Activated naive CD4-positive, alpha-beta T cell treated with anti-CD3 and anti-CD28 coated beads, Interleukin-2, amount 50 U/mL, for 16 hours (primary cell): Measurements from ENCODE around the gene HLCS.

Source experiments
- DNase-seq: peaks from one replicate; pipeline ENCODE4 v3.0.0-alpha.2; 2020

The HLCS gene

GRCh38 chr21:36914244-36915013, 52.0 kb downstream of the HLCS start:
- no peak for DNase-seq

DNA sequence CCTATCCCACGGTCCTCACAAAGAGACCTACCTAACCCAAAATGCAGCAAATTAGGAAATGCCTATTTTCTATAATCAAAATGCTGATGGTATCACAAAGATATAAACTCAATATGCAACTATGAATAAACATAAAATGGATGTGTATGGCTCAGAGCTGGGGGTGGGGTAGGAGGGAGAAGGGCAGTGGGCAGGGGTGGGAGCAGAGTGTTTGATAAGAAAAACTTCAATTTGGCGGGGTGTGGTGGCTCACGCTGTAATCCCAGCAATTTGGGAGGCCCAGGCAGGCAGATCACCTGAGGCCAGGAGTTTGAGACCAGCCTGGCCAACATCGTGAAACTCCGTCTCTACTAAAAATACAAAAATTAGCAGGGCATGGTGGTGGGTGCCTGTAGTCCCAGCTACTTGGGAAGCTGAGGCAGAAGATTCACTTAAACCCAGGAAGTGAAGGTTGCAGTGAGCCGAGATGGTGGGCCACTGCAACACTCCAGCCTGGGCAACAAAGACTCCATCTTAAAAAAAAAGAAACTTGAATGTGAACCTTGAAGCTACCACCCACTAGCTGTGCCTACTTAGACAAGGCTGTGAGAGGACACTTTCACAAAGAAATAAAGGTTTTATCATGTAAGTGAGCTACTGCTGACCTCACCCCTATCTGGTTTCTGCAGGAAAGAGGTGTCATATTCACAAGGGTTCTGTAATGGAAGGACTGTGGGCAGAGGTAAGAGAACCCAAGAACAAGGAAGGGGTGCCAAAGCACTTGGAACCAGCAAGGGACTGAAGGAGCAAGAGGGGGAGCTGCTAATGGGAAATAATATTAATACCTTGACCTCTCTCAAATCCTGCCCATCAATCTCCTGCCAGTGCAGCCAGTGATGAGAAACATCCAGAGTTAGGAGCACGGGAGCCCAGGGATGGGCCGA, 53.0 kb downstream of the HLCS start:
- DNase-seq: no peak

DNA sequence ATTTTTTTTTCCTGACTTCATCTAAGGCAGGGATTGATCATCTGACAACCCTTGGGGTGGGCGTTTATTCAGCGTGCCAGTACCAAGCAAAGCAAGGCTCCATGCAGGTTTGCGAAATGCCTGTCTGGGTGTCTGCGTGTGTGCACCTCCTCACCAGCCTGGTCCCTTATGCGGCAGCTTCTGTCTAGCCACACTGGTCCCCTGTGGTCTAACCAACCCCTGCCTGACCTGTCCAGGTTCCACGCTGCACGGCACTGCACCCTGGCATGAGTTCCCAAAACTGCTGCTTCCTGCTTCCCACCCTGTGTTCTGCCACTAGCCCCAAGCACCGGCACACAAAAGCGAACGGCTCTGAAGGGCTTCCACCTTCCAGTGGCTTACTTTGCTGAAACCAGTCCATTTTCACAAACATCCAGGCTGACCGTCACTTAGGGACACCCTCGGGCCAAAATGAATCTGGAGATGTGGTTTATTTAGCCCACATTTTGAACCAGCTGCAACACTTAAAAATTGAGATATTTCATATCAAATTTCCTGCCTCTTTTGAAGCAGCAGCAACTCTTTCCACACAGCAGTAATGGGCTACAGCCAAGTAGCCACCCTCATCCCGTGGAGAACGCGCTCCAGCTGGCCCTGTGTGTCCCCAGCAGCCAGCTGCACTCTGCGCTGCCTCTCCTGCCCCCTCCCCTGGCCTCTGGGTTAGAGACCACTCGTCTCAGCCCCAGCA, 55.7 kb downstream of the HLCS start:
- DNase-seq: no peak

- no peak for DNase-seq
Observed at GRCh38 chr21:36909901-36910561, 56.4 kb downstream of the HLCS start.

DNA sequence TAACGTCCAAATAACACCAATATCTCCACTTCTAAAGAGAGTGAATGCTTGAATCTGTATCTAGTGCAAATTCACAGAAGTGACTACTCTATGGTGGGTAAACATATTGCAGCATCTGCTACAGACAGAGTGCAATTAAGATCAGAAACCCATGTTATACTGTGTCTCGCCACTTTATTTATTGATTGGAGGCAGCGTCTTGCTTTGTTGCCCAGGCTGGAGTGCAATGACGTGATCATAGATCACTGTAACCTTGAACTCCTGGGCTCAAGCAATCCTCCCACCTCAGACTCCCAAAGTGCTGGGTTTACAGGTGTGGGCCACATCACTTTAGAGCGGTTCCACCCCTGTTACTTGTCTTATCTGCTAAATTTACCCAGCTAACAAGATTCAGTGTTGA, 57.0 kb downstream of the HLCS start:
- DNase-seq: no peak

- DNase-seq: no peak
Observed at GRCh38 chr21:36908260-36908908, 58.1 kb downstream of the HLCS start.

GRCh38 chr21:36904093-36904666, 62.3 kb downstream of the HLCS start:
- DNase-seq: no peak

GRCh38 chr21:36902793-36903192, 63.7 kb downstream of the HLCS start:
- no peak for DNase-seq

- DNase-seq: no peak
Observed at GRCh38 chr21:36902331-36902730, 64.1 kb downstream of the HLCS start.

- DNase-seq: no peak
Observed at GRCh38 chr21:36901575-36901974, 64.9 kb downstream of the HLCS start.

GRCh38 chr21:36893581-36893980, 72.9 kb downstream of the HLCS start:
- DNase-seq: no peak

DNA sequence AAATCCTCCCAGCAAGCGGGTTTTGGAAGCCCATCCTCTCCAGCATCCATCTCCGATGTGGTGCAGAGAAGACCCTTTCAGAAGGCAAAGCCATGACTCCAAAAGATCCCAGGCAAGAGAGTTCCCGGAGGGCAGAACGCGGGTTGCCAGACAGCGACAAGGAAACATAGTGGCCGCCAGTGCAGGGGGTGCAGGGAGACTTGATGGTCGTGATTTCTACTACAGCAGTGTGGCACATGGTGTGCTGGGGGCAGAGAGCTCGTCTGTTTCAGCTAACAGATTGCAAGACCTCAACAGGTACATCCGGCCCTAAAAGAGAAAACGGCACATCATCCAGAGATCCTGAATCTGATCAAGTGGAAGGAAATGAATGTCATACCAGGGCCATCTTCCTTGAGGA, 74.3 kb downstream of the HLCS start:
- no peak for DNase-seq

DNA sequence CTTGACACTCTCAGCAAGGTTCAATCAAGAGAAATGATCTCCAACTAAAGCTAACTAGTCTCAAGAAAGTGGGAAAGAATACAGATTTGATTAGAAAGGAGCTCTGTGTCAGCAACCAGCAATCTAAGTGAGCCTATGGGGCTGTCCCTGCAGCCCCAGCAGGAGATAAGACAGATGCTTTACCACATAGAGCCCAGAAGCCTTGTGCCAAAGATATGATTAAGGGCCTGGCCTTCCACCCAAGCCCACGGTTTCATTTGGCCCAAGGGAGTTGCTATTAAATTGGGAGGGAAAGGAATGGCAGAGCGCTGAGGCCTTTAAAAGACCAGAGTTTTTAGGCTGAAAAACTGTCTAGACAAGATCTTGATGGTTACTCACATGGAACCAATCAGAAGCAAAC, 74.8 kb downstream of the HLCS start:
- no peak for DNase-seq

- DNase-seq: no peak
Observed at GRCh38 chr21:36891121-36891520, 75.3 kb downstream of the HLCS start.

GRCh38 chr21:36890086-36890485, 76.4 kb downstream of the HLCS start:
- no peak for DNase-seq

DNA sequence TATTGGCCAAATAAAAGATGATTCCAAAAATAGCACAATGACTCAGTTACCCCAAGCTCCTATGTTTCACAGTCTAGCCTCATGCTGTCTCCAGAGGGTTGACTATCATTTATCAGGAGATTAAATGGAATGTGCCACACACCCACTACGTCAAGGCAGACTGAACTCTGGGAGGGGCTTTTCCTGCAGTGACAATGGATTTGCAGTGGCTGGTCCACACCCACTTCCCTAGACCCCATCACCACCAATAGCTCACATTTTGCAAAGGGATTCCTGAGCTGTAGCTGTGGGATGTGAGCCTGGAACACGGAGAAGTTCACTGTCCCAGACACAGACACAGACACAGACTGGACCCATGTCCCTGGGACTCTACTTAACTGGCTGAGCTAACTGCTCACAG, 77.1 kb downstream of the HLCS start:
- no peak for DNase-seq

GRCh38 chr21:36888466-36888865, 78.0 kb downstream of the HLCS start:
- DNase-seq: no peak

GRCh38 chr21:36887963-36888362, 78.5 kb downstream of the HLCS start:
- no peak for DNase-seq

DNA sequence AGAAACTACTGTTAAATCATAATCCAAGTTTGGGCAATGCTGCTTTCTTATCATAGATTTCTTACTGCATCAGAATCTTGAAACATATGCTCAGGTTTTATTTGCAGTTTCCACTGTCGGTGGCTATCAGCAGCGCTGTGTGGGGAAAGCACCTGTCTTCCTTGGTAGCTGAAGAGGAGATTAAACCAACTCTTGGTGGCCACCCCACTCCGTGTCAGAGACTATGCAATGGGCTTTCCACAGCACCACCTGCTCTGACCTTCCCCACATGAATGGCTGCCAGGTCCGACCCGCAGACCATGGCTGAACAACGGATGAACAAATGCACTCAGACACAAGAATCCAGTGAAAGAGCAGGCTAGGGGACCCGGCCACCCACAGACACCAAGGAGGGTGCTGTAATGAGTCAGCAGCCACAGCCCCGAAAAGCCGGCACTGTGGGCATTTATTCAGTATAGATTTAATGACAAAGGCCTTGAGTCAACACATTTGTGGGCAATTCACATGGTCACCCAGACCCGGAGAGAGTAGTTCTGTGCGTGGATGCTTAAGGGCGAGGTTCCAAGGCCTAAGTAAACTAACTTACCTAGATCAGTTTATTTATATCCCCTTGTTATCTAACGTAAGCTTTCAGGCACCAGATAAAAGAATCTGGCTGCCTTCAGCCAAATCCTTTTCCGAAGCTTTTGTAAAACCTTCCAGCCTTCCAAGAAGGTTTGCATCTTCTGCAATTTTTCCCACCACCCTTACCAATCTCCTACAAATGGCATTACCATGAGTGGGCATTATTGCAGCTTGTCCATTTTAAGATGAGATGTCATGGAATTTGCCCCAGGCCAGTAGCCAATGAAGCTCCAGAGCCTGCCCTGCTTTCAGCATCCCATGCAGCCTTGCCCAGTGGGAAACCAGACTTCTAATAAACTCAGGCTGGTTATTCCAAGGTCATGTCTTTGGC, 82.7 kb downstream of the HLCS start:
- DNase-seq: no peak

- no peak for DNase-seq
Observed at GRCh38 chr21:36882776-36883175, 83.7 kb downstream of the HLCS start.

DNA sequence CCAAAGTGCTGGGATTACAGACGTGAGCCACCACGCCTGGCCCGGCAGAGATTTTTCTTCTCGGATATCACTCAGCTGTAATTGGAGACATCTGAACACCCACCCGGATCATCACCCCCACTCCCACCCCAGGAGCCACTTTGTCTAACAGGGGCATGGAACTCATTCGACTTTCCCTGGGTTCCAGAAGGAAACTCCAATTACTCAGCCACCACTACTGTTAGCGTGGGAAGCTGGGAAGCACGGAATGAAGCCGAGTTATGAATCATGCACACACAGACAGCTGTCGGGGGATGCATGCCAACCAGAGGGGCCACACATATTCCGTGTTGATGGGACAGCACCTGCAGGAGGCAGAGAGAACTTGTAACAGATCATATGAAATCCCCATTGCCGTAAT, 85.2 kb downstream of the HLCS start:
- DNase-seq: no peak
